Myometrial cell (primary cell): ENCODE results near the gene EFL1. TPM values are rescaled to one million over a fixed set of nuclear protein-coding genes. Genes with fewer than 3 reads are reported as not detected.

Source experiments
- total RNA-seq: library from RNA; depleted of rRNA; stranded (reverse); fragments of >200 nt; gene quantifications from 2 replicates; pipeline ENCODE4 v1.2.3, GENCODE V29; 2015

Gene EFL1
- 14.9 and 17.3 TPM in 2 replicates for total RNA-seq

GRCh38 chr15:82262422-82263026 lies at the start of gene EFL1, which contains the start of gene SAXO2:
TSS of gene EFL1 (minus strand) at chr15:82262734. CDS start at chr15:82261778, 956 bp downstream.
TSS of gene SAXO2 (plus strand) at chr15:82262818. CDS start at chr15:82262880, 62 bp downstream.

Other genes starting within 250 kb of the EFL1 start
- 2.9 and 4.1 TPM in 2 replicates for gene MEX3B, start 216.7 kb downstream of the EFL1 start, total RNA-seq
- gene SAXO2, start 84 bp upstream of the EFL1 start, total RNA-seq: 0.29 and 0.71 TPM in 2 replicates
- 0.29 and 1.8 TPM in 2 replicates for gene GOLGA6L10, start 86.7 kb upstream of the EFL1 start, total RNA-seq
- gene GOLGA6L9, start 167.1 kb upstream of the EFL1 start, total RNA-seq: under 0.01 and 1.6 TPM in 2 replicates